HG02642 (cell line): ENCODE results near the gene SLC22A31.

ENCODE experiments used
- ATAC-seq: cut with Tn5 transposase; IDR thresholded peaks from one replicate; pipeline ENCODE4 v1.9.1; 2021; ENCODE audit warnings: mild to moderate bottlenecking; ENCODE audit not compliant: unreplicated experiment, poor library complexity

Gene SLC22A31

GRCh38 chr16:89217388-89218191 lies 17.3 kb upstream of the SLC22A31 start, which contains the start of gene ZNF778:
Gene ZNF778 (plus strand): TSS chr16:89217703. CDS start chr16:89221128, 3,425 bp downstream.
- peak; percentile 88 for ATAC-seq

DNA sequence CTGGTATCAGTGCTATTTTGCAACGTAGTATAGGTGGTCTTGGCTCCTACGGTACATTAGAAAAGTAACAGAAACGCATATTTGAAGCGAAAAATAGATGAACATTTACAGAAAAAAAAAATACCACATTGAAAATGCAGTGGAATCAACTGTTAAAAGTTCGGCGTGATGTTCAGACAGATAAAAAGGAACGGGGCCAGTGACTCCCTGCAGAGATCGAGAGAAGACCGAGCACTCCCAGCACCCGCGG lies 16.7 kb upstream of the SLC22A31 start:
- ATAC-seq = no peak

GRCh38 chr16:89216315-89217137 lies 16.2 kb upstream of the SLC22A31 start:
- ATAC-seq = peak; percentile 37

DNA sequence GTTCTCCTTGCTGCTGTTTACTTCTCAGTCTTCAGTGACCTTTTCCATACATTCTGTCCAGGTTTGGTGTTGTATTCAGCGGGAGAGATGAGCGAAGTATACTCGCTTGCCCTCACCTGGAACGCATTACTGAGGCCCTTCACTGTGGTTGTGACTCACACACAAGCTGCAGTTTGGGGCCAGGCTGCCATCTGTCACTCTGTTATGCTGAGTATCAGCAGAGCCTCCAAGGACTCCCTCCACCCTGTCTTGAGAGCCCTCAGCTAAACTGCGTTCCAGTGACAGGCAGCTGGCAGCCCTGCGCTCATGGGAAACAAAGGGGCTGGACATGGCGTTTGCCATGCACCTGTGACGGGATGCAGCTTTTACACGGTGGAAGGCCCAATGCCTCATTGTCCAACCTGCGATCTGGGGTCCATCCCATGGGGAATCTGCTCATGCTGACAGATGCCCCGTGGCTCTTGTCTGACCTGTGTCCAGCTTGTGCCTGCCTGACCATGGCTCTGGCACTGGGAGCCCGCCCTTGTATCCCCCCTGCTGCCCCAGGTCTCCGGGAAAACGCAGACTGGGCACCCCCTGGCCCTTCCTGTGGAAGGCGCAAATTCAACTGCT lies 10.7 kb upstream of the SLC22A31 start:
- ATAC-seq = no peak

GRCh38 chr16:89210165-89210903 lies 10.0 kb upstream of the SLC22A31 start:
- ATAC-seq = no peak

- no peak for ATAC-seq
These were observed 9.2 kb upstream of the SLC22A31 start for GRCh38 chr16:89209522-89210044.

- no peak for ATAC-seq
These were observed 7.7 kb upstream of the SLC22A31 start for GRCh38 chr16:89207993-89208392.

DNA sequence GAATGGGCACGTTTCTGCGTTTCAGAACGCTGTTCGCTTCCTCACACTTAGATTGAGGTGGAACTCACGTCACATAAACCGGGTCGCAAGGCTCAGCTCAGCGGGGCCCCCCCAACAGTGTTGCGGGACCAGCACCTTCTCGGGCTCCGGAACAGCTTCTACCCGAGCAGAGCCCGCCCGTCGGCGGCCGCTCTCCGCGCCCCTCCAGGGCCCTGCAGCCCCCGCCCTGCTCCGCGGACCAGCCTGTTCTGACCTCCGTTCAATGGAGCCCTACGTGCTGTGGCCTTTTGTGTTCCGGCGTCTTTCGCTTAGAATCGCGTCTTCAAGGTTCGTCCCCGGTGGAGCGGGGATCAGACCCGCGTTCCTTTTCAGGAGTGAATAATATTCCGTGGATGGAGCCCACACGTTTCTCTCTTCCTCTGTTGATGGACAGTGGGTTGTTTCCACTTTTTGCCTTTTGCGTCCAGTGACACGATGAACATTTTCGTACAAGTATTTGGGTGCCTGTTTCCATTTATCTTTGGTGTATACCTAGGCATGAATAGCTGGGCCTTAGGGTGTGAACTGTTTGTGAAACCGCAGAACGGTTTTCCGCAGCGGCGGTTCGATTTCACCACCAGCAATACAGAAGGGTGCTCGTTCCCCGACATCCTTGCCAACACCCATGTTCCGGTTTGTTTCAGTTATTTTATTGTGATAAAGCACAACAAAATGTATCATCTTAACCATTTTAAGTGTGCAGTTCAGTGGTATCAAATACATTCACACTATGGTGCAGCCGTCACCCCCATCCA lies 2.3 kb upstream of the SLC22A31 start:
- no peak for ATAC-seq

GRCh38 chr16:89201439-89202377 lies 1.4 kb upstream of the SLC22A31 start:
- ATAC-seq = no peak

DNA sequence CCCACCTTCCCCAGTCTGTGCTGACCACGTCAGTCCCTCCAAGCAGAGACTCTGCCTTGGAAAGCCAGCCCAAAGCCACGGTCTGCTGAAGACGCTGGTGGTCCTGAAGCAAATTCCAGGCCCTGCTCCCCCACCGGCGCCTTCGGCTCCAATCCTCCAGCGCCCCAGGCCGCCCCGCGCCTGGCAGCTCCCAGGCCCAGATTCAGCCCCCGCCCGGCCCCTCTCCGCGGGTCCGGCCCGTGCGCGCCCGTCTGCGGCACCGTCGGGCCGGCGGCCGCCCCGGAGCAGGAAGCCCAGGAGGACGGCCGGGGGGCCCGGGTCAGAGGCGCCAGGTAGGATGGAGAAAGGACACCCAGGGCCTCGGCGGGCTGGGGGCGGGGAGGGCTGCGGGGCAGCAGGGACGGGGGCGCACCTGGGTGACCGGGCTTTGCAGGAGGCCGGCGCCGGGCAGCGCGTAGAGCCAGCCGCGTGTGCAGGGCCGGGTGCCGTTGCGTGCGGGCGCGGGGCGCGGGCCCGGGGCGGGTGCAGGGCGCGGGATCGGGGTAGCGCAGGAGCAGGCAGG lies 594 bp upstream of the SLC22A31 start:
- ATAC-seq = no peak

DNA sequence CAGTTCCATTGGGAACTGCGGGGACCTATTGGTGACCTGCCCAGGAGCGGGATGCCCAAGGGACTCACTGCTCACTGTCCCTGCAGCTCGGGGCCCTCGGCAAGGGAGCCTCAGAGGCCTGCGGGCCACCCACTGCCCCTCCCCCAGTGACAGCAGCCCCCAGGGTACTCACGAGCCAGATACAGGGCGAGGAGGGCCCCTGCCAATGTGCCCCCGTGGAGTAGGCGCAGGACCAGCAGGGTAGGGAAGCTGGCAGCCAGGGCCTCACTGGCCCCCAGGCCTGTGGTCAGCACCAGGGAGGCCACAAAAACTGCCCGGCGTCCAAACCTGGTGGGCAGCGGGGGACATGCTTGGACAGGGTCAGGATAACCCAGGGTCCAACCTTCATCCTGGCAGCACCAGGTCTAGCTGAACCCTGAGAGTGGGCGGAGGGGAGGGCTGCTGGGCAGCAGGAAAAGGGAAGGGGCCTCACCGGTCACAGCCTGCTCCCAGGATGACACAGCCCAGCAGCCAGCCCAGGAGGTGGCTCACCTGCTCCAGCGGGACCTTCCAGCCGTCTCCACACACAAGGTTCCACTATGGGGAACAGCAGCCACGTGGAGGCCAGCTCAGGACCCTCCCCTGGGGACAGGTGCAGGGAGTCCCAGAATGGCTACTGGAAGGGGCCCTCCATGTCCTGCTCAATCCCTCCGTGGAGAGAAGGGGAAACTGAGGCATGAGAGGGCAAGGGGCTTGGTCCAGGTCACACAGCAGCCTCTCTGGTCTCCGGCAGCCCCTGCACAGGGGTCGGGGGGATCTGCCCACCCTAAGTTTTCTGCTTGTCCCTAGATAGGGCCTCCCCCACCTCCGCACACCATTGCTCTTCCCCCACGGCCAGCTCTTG lies 855 bp downstream of the SLC22A31 start:
- no peak for ATAC-seq

DNA sequence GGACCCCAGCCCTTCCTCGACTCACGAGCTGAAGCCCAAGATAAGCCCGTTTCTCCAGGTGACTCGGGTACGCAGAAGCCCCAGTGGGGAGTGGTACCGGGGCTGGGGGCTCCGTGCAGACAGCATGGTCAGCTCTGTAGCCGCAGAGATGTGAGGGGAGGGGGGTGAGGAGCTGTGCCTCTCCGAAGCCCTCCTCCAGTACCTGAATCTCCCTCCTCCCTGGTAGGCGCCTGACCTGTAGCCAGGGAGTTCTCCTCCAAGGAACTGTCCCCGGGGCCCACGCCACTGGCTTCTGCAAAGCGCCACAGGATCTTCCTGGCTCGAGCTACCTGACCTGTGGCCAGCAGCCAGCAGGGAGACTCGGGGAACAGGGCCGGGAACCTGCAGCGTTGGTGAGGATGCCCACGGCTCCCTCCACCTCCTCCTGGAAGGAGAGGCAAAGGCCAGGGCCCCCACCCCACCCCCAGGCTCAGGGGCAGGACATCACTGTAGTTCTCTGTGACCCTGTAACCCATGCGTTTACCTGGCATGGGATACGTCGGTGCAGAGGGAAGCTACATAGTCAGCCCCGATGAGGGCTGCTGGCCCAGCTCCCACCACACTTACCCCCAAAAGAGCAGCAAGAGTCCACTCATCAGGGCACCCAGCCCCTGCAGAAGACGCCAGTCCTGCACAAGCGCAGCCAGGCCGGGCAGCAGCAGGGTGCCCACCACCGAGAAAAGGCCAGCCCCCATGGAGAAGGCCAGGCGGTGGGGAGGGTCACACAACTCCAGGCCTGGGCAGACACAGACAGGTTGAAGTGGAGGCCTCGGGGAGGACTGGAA lies 1.7 kb downstream of the SLC22A31 start:
- ATAC-seq = no peak

- no peak for ATAC-seq
These were observed 2.5 kb downstream of the SLC22A31 start for GRCh38 chr16:89197633-89198416.

DNA sequence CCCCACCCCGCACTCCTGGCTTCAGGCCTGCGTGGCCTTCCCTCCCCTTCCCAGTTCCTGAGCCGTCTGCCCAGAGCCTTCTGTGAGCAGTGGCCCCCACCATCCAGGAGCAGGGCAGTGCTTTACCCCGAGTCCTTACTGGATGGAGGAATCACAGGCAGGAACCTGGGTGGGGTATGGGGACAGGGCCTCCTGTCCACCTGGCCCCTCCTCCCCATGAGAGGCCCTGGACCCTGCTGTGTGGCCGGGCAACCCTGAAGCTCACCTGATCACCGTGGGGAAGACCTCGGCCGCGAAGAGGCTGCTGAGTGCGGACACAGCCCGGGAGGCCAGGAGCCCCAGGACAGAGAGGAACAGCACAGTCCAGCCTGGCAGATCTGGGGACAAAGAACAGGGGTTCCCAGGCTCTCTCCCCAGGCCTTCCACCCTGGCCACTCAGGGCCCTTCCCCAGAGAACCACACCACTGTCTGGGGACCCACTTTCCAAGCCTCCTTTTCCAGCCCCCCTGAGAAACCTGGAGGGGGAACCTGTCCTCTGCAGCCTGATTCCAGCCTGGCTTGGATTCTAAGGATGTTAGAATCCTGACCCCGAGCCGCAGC lies 3.2 kb downstream of the SLC22A31 start:
- no peak for ATAC-seq

DNA sequence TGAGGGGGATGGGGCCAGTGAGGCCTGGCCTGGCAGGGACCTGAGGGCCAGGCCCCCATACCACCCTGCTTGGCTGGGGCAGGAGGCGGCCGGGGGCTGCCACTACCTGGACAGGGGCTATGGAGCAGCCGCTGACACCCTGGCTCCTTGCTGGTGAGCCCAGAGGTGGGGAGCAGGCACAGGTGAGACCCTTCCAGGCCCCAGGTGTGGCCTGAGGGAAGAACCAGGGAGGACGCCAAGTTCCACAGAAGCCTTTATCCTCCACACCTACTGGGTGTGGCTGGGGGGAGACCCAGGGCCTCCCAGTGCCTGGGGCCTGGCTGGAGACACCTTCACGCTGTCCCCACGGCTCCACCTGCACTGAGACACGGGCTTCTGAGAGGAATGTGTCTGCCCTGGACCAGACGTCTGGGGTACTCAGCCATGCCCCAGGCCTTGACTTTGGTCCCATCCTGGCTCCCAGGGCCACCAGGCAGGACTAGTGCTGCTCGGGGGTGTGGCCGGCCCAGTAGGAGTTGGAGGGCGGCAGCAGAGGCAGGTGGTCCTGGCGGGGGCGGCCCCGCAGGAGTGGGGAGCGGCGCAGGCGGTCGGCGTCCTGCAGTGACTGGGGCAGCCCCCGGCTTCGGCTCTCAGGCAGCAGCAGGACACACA lies 4.7 kb downstream of the SLC22A31 start:
- no peak for ATAC-seq
